ENCODE measurements around the gene SMAD3. TPM values are rescaled to one million over a fixed set of nuclear protein-coding genes. Genes with fewer than 3 reads are reported as not detected.

SMAD3 gene
- total RNA-seq, 1 experiment from 2014 or later: 89.2 TPM

DNA sequence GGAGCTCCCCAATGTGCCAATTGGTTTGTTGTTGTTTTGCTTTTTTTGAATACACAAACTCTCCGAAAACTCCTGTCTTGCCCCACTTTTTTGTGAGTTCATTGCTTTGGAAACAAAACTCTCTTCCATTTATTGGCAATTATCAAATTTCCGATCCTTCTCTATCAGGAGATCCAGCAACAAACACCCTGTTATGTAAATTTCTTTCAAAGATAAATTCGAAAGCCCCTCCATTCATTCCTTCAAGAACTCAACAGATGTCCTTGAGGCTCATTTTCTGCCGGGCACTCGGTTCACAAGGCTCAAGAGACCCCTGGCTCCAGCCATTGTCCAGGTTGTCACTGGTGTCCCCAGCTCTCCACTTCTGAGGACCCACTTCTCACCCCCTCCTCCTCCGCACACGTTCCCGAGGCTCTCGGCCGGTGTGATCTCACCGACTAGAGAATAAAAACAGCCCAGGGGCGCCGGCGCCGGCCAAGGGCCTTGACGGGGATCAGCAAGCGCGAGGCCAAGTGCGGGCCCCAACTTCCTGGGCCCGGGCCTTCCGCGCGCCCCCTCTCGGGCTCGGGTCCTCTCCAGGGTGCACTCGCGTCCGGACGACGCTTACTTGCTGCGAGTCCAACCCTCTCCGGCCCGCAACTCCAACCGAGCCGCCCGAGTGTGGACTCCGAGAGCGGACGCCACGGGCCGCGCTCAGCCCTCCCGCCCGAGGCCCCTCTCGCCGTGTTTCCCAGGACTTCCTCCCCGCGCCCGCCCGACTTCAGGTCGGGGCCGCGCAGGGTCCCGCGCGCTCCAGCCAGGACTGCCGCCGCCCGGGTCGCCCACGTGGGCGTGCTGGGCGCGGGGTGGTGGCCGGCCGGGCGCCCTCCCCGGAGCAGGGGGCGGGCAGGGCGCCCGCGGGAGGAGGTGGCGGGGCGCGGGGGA lies 533 bp upstream of the SMAD3 start:
- POLR2A ChIA-PET: interaction anchor here (0.7 to 2.5 kb wide), 20 partner anchors 11 to 117 kb away, joined by 3 to 11 read pairs (median 4); no protein-coding TSS in a partner anchor
- no peaks in the 10 kb centered on the region for H3K9me3 ChIP-seq (ENCODE audit: control insufficient read depth in 1 of 2, insufficient read depth in 1 of 2, low read depth in 1 of 2, low read length in 2 of 2)
- CTCF ChIA-PET: interaction anchor here (1.3 to 2.0 kb wide), 4 partner anchors 40 to 118 kb away, joined by 3 to 7 read pairs (median 4); no protein-coding TSS in a partner anchor
- ATAC-seq (no peak), DNase-seq (ENCODE audit: low read depth, low spot score) (no peak)
- intact Hi-C loops (cut with micrococcal nuclease): loop anchor here (1.0 to 10.0 kb wide), 5 partner anchors 42 to 240 kb away; no protein-coding TSS in a partner anchor
- H3K4me1 ChIP-seq (ENCODE audit: control insufficient read depth in 1 of 2, insufficient read depth in 2 of 2, low read length in 2 of 2): peaks cover 58 to 66% of the 10 kb centered on the region in 2 experiments
- BruUV-seq (replicated peaks): no TSS peak
- peak overlapping the region; percentile 91 for H3K27ac ChIP-seq (ENCODE audit: low read depth, low read length)
- no peak overlapping the region for H2AFZ ChIP-seq (ENCODE audit: low read depth, low read length, poor library complexity, severe bottlenecking)
- H3K4me2 ChIP-seq (ENCODE audit: low read length): peak overlapping the region; percentile 88
- H3K9ac ChIP-seq (ENCODE audit: low read length): peak overlapping the region; percentile 96
- H3K4me3 ChIP-seq (replicated peaks in 1 of 2; ENCODE audit: low read depth in 1 of 2, low read length in 2 of 2): peak overlapping the region; percentile 47 to 90
- peaks cover 5% of the 10 kb centered on the region; the same call in 1 of the 2 replicates for H4K20me1 ChIP-seq (ENCODE audit: insufficient read depth)
- RAD21 ChIA-PET (ENCODE audit: low non-redundant PET in 1 of 2, low total read pairs in 2 of 2, uncharacterized antibody in 2 of 2, unreplicated experiment in 2 of 2): interaction anchor here (0.7 to 1.1 kb wide), 4 partner anchors 37 to 59 kb away, joined by 3 read pairs; no protein-coding TSS in a partner anchor
- no peaks in the 10 kb centered on the region for H3K9me2 ChIP-seq (ENCODE audit: insufficient read depth)
- H3K79me2 ChIP-seq (ENCODE audit: insufficient read depth, low read length): peaks cover 40% of the 10 kb centered on the region
- peaks cover 0 to under 1% of the 10 kb centered on the region in 2 experiments; a peak in 1 of 4 replicates for H3K36me3 ChIP-seq (ENCODE audit: control insufficient read depth in 1 of 2, insufficient read depth in 2 of 2, low read length in 2 of 2)
- H3K27me3 ChIP-seq (ENCODE audit: insufficient read depth, low read length): no peaks in the 10 kb centered on the region
- TF ChIP-seq ZFX (IDR thresholded peaks at IDR 0.05) (peak; percentile 82), POLR2A (IDR thresholded peaks at IDR 0.05; ENCODE audit: borderline replicate concordance, extremely low read depth, insufficient read depth, insufficient read length) (peak; percentile 10), CTCF (IDR thresholded peaks at IDR 0.05 in 2 of 3, conservative IDR thresholded peaks at IDR 0.05 in 1 of 3; ENCODE audit: borderline replicate concordance in 1 of 3, insufficient read depth in 1 of 3, low read depth in 2 of 3, low read length in 2 of 3) (no peak), EZH2 (IDR thresholded peaks at IDR 0.05) (no peak), TCF7L2 (IDR thresholded peaks at IDR 0.05; ENCODE audit: borderline replicate concordance, extremely low read depth, insufficient read depth, insufficient read length) (peak; percentile 71)
- TF ChIP-seq, protein P1, sequence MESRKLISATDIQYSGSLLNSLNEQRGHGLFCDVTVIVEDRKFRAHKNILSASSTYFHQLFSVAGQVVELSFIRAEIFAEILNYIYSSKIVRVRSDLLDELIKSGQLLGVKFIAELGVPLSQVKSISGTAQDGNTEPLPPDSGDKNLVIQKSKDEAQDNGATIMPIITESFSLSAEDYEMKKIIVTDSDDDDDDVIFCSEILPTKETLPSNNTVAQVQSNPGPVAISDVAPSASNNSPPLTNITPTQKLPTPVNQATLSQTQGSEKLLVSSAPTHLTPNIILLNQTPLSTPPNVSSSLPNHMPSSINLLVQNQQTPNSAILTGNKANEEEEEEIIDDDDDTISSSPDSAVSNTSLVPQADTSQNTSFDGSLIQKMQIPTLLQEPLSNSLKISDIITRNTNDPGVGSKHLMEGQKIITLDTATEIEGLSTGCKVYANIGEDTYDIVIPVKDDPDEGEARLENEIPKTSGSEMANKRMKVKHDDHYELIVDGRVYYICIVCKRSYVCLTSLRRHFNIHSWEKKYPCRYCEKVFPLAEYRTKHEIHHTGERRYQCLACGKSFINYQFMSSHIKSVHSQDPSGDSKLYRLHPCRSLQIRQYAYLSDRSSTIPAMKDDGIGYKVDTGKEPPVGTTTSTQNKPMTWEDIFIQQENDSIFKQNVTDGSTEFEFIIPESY (IDR thresholded peaks at IDR 0.05; ENCODE audit: extremely low read depth, insufficient replicate concordance, low read length): no peak
